Uterus (tissue), 2 donors: Measurements from ENCODE around the gene MAD2L2.

Experiments
- POLR2A ChIP-seq, 2 donors: fragments of 450-650 bp; IDR thresholded peaks; one replicate each; pipeline ENCODE4 v1.6.1; 2016; ENCODE audit warnings: antibody characterized with exemption in 2 of 2, mild to moderate bottlenecking in 1 of 2, moderate library complexity in 1 of 2
- TF ChIP-seq, protein P1 (sequence below), 4 experiments: fragments of 200-600 bp in 2 of 4; fragments of 450-650 bp in 2 of 4; sonication (generic) in 2 of 4; IDR thresholded peaks; one replicate each; pipeline ENCODE4 v1.5.1; 2016 to 2019; ENCODE audit warnings: antibody characterized with exemption in 4 of 4, mild to moderate bottlenecking in 2 of 4, moderate library complexity in 1 of 4

DNA sequence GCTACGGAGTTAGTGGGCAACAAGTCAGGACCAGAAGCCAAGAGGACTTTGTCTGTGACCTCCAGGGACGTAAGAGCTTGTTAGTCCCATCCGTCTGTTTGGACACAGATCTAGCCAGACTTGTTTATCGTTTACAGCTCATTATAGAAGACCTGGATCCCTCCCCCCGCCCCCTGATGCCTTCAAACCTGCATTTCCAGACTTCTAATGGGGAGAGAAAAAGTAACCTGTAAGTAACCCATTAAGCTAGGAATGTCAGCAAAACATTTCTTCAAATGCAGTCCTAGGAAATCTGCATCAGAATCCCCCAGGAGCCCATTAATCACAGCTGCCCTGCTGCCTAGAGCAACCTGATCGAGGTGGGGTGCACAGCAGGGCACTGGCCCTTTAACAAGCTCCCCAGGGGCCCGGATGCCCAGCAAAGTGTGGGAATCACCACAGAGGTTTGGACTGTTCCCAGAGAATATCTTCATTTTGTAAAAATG lies 1.4 kb upstream of the MAD2L2 start:
- TF ChIP-seq, protein P1, sequence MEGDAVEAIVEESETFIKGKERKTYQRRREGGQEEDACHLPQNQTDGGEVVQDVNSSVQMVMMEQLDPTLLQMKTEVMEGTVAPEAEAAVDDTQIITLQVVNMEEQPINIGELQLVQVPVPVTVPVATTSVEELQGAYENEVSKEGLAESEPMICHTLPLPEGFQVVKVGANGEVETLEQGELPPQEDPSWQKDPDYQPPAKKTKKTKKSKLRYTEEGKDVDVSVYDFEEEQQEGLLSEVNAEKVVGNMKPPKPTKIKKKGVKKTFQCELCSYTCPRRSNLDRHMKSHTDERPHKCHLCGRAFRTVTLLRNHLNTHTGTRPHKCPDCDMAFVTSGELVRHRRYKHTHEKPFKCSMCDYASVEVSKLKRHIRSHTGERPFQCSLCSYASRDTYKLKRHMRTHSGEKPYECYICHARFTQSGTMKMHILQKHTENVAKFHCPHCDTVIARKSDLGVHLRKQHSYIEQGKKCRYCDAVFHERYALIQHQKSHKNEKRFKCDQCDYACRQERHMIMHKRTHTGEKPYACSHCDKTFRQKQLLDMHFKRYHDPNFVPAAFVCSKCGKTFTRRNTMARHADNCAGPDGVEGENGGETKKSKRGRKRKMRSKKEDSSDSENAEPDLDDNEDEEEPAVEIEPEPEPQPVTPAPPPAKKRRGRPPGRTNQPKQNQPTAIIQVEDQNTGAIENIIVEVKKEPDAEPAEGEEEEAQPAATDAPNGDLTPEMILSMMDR (IDR thresholded peaks at IDR 0.05), result no peak
- TF ChIP-seq POLR2A (IDR thresholded peaks at IDR 0.05), result no peak
